IMR-90 (cell line): ENCODE measurements around the gene A4GALT. TPM values are rescaled to one million over a fixed set of nuclear protein-coding genes. Genes with fewer than 3 reads are reported as not detected.

Experiments used
- ATAC-seq: fragments of 200-7000 bp; cut with Tn5 transposase; 2 replicates; pipeline ENCODE4 v1.9.1; 2020; ENCODE audit warnings: low read depth, mild to moderate bottlenecking, moderate library complexity
- BruUV-seq: library from RNA; stranded (reverse); fragments of 400-500 nt; replicated peaks from 2 replicates; lab custom pipeline; 2021; lab: Mats Ljungman, UMichigan
- CTCF ChIA-PET: fragments of 300-600 bp; formaldehyde crosslinking; extraction: SDS; loops from one replicate; lab custom pipeline; 2021; ENCODE audit warnings: antibody characterized with exemption; lab: Yijun Ruan, JAX
- POLR2A ChIA-PET: fragments of 300-600 bp; sonication (Branson Sonifier 250); formaldehyde crosslinking; loops from one replicate; lab custom pipeline; 2022; ENCODE audit warnings: antibody characterized with exemption; ENCODE audit not compliant: unreplicated experiment; lab: Charles Lee
- DNase-seq: peaks from one replicate; pipeline ENCODE4 v3.0.0; 2013
- H2AFZ ChIP-seq: replicated peaks from 2 replicates; pipeline ENCODE3; 2013; ENCODE audit warnings: low read length, mild to moderate bottlenecking; ENCODE audit not compliant: poor library complexity
- H2AK5ac ChIP-seq: 2 replicates; pipeline ENCODE4 v1.6.1; 2013; ENCODE audit warnings: low read depth, low read length, inconsistent platforms
- H2AK9ac ChIP-seq: replicated peaks from 2 replicates; pipeline ENCODE3; 2013; ENCODE audit warnings: mild to moderate bottlenecking, low read depth, low read length, moderate library complexity; ENCODE audit not compliant: poor library complexity
- H2BK120ac ChIP-seq: 2 replicates; pipeline ENCODE4 v1.6.1; 2013; ENCODE audit warnings: low read depth, low read length, inconsistent platforms
- H2BK15ac ChIP-seq: 3 replicates; pipeline ENCODE4 v1.6.1; 2013; ENCODE audit warnings: low read depth, low read length, inconsistent platforms
- H2BK20ac ChIP-seq: 2 replicates; pipeline ENCODE4 v1.6.1; 2013; ENCODE audit warnings: low read depth, mild to moderate bottlenecking, inconsistent platforms, low read length, moderate library complexity
- H2BK5ac ChIP-seq: 2 replicates; pipeline ENCODE4 v1.6.1; 2013; ENCODE audit warnings: mild to moderate bottlenecking, low read depth, low read length, inconsistent platforms; ENCODE audit not compliant: poor library complexity, severe bottlenecking
- H3K14ac ChIP-seq: replicated peaks from 2 replicates; pipeline ENCODE4 v1.6.1; 2013; ENCODE audit warnings: low read depth, low read length, inconsistent platforms
- H3K18ac ChIP-seq: 2 replicates; pipeline ENCODE4 v1.6.1; 2013; ENCODE audit warnings: low read depth, low read length, control low read depth
- H3K23ac ChIP-seq: 2 replicates; pipeline ENCODE4 v1.6.1; 2013; ENCODE audit warnings: low read depth, low read length, inconsistent platforms
- H3K27ac ChIP-seq: 2 replicates; pipeline ENCODE4 v1.5.1; 2013; ENCODE audit warnings: mild to moderate bottlenecking, control low read depth, low read length; ENCODE audit not compliant: insufficient read depth
- H3K27me3 ChIP-seq: 2 replicates; pipeline ENCODE4 v1.6.1; 2013; ENCODE audit warnings: low read length; ENCODE audit not compliant: control insufficient read depth, insufficient read depth
- H3K36me3 ChIP-seq: 2 replicates; pipeline ENCODE4 v1.6.1; 2013; ENCODE audit warnings: low read length, mixed read lengths; ENCODE audit not compliant: control insufficient read depth, insufficient read depth
- H3K4ac ChIP-seq: 2 replicates; pipeline ENCODE4 v1.6.1; 2013; ENCODE audit warnings: low read depth, low read length, inconsistent platforms
- H3K4me1 ChIP-seq: 2 replicates; pipeline ENCODE4 v1.6.1; 2013; ENCODE audit warnings: low read length, mixed read lengths; ENCODE audit not compliant: control insufficient read depth, insufficient read depth
- H3K4me2 ChIP-seq: 2 replicates; pipeline ENCODE4 v1.6.1; 2013; ENCODE audit warnings: low read depth, mild to moderate bottlenecking, control low read depth, low read length, moderate library complexity
- H3K4me3 ChIP-seq: 2 replicates; pipeline ENCODE4 v1.5.1; 2013; ENCODE audit warnings: low read depth, mild to moderate bottlenecking, control low read depth, low read length, moderate library complexity; ENCODE audit not compliant: insufficient read depth
- H3K56ac ChIP-seq: 2 replicates; pipeline ENCODE4 v1.6.1; 2013; ENCODE audit warnings: low read length, inconsistent platforms; ENCODE audit not compliant: insufficient read depth; ENCODE audit errors: extremely low read depth
- H3K79me1 ChIP-seq, 2 experiments: 2 replicates each; pipeline ENCODE4 v1.6.1; 2013; ENCODE audit warnings: low read length in 2 of 2, inconsistent platforms in 1 of 2, low read depth in 1 of 2
- H3K9ac ChIP-seq: 2 replicates; pipeline ENCODE4 v1.6.1; 2013; ENCODE audit warnings: low read depth, low read length, control low read depth
- H3K9me1 ChIP-seq: 2 replicates; pipeline ENCODE4 v1.6.1; 2013; ENCODE audit warnings: low read length, inconsistent platforms; ENCODE audit not compliant: insufficient read depth
- H3K9me3 ChIP-seq: 2 replicates; pipeline ENCODE4 v1.6.1; 2013; ENCODE audit warnings: low read length; ENCODE audit not compliant: control insufficient read depth, insufficient read depth
- H4K20me1 ChIP-seq: 2 replicates; pipeline ENCODE4 v1.6.1; 2013; ENCODE audit warnings: low read length, inconsistent platforms; ENCODE audit not compliant: insufficient read depth
- H4K5ac ChIP-seq: 2 replicates; pipeline ENCODE4 v1.6.1; 2013; ENCODE audit warnings: mild to moderate bottlenecking, low read depth, low read length, control low read depth
- H4K8ac ChIP-seq, 2 experiments: 2 replicates each; pipeline ENCODE4 v1.6.1; 2013; ENCODE audit warnings: low read depth in 2 of 2, low read length in 2 of 2, control low read depth in 1 of 2, inconsistent platforms in 1 of 2
- H4K91ac ChIP-seq: 2 replicates; pipeline ENCODE4 v1.6.1; 2013; ENCODE audit warnings: low read depth, low read length, inconsistent platforms; ENCODE audit not compliant: insufficient read depth
- BHLHE40 ChIP-seq: fragments of 150-350 bp; IDR thresholded peaks from 2 replicates; pipeline ENCODE4 v1.6.1; 2016; ENCODE audit warnings: mild to moderate bottlenecking, low read depth, low read length
- CEBPB ChIP-seq: IDR thresholded peaks from 2 replicates; pipeline ENCODE4 v1.6.1; 2012; ENCODE audit warnings: low read depth, low read length, improper control_type of control experiment
- CHD1 ChIP-seq: IDR thresholded peaks from 2 replicates; pipeline ENCODE4 v1.6.1; 2012; ENCODE audit warnings: low read depth, low read length, improper control_type of control experiment
- FOS ChIP-seq: fragments of 150-350 bp; IDR thresholded peaks from 2 replicates; pipeline ENCODE4 v1.6.1; 2016; ENCODE audit warnings: low read depth, low read length
- MAFK ChIP-seq: IDR thresholded peaks from 2 replicates; pipeline ENCODE4 v1.6.1; 2012; ENCODE audit warnings: low read depth, low read length, improper control_type of control experiment
- MAZ ChIP-seq: IDR thresholded peaks from 2 replicates; pipeline ENCODE4 v1.6.1; 2012; ENCODE audit warnings: low read depth, mild to moderate bottlenecking, low read length, improper control_type of control experiment, moderate library complexity, borderline replicate concordance
- MXI1 ChIP-seq: IDR thresholded peaks from 2 replicates; pipeline ENCODE4 v1.6.1; 2012; ENCODE audit warnings: low read depth, mild to moderate bottlenecking, low read length, moderate library complexity, borderline replicate concordance
- NFE2L2 ChIP-seq: fragments of 150-350 bp; IDR thresholded peaks from 2 replicates; pipeline ENCODE4 v1.6.1; 2016; ENCODE audit warnings: low read depth, mild to moderate bottlenecking, low read length
- POLR2A ChIP-seq: IDR thresholded peaks from 2 replicates; pipeline ENCODE4 v1.6.1; 2012; ENCODE audit warnings: mild to moderate bottlenecking, low read depth, low read length
- RAD21 ChIP-seq: IDR thresholded peaks from 2 replicates; pipeline ENCODE4 v1.6.1; 2012; ENCODE audit warnings: low read length, improper control_type of control experiment
- RCOR1 ChIP-seq: IDR thresholded peaks from 2 replicates; pipeline ENCODE4 v1.6.1; 2012; ENCODE audit warnings: mild to moderate bottlenecking, low read length, improper control_type of control experiment; ENCODE audit not compliant: insufficient replicate concordance
- RFX5 ChIP-seq: IDR thresholded peaks from 2 replicates; pipeline ENCODE4 v1.8.0; 2012; ENCODE audit warnings: low read depth, mild to moderate bottlenecking, low read length, moderate library complexity
- SMC3 ChIP-seq: fragments of 150-350 bp; IDR thresholded peaks from 2 replicates; pipeline ENCODE4 v1.6.1; 2016; ENCODE audit warnings: low read depth, mild to moderate bottlenecking, antibody characterized with exemption, low read length, moderate library complexity
- WGBS, 2 experiments: methylation state at CpG; one replicate each; pipeline versions ENCODE4 v1.1.5 to v1.1.7; 2013; ENCODE audit warnings: missing lambda C conversion rate in 2 of 2; ENCODE audit not compliant: insufficient read length in 1 of 2; ENCODE audit errors: extremely low coverage in 2 of 2; 5-methylcytosine and 5-hydroxymethylcytosine counted together
- dilution Hi-C: fragments of 300-500 bp; cut with HindIII; formaldehyde crosslinking; loops from one replicate; pipeline ENCODE4 v1.14.3; 2018; ENCODE audit warnings: low sequenced_read_pairs; ENCODE audit not compliant: unreplicated experiment
- in situ Hi-C: fragments of 300-500 bp; cut with MboI; formaldehyde crosslinking; loops from 3 replicates; pipeline ENCODE4 v1.14.3; 2019; ENCODE audit warnings: low sequenced_read_pairs, inconsistent platforms, mixed read lengths
- intact Hi-C: fragments of 100-400 bp; cut with micrococcal nuclease; formaldehyde crosslinking; loops from 2 replicates; pipeline ENCODE4 v1.10.0; 2022
- polyA plus RNA-seq, 3 experiments: library from polyadenylated mRNA; depleted of rRNA; stranded (reverse); fragments of >200 nt; gene quantifications; 2 replicates each; pipeline ENCODE4 v1.2.3, GENCODE V29; 2012; ENCODE audit warnings: low replicate concordance in 1 of 3
- total RNA-seq: library from RNA; depleted of rRNA; stranded (reverse); fragments of >200 nt; gene quantifications from 2 replicates; pipeline ENCODE4 v1.2.3, GENCODE V29; 2012
- TF ChIP-seq, protein P1 (sequence below): fragments of 150-350 bp; IDR thresholded peaks from 2 replicates; pipeline ENCODE4 v1.6.1; 2016; ENCODE audit warnings: low read depth, mild to moderate bottlenecking, low read length, moderate library complexity, borderline replicate concordance
- TF ChIP-seq, protein P2 (sequence below): conservative IDR thresholded peaks from 2 replicates; pipeline ENCODE4 v1.5.1; 2012; ENCODE audit warnings: mild to moderate bottlenecking, low read depth, low read length, improper control_type of control experiment

The A4GALT gene
- total and polyA plus RNA-seq, 2 of the 4 experiments (the other 2 are of a cell fraction): 1.6 to 6.1 TPM

DNA sequence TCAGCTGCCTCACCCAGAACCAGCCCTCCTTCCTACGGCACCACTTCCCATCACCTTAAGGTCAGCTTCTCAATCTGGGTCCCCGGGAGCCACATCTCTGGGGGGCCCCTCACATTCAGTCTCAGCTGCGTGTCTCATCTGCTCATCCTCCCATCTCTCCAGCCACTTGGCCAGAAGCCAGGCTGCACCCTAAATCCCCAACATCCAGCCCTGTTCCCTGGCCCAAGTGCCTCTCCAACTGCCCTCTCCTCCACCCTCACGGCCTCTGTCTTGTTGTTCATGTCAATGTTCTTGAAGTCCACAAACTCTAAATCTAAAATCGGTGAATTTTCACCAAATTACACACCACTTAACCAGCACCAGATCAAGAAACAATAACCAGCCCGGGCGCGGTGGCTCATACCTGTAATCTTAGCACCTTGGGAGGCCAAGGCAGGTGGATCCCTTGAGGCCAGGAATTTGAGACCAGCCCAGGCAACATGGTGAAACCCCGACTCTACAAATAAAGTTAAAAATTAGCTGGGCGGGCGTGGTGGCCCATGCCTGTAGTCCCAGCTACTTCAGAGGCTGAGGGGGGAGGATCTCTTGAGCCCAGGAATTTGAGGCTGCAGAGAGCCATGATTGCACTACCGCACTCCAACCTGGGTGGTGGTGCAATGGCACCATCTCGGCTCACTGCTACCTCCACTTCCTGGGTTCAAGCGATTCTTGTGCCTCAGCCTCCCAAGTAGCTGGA, 33.7 kb downstream of the A4GALT start:
- Histone ChIP-seq H3K27ac (peak overlapping the region; percentile 28; the same call in 1 of the 2 replicates), H3K4me3 (no peak overlapping the region), H3K36me3 (peaks cover 6% of the 10 kb centered on the region; the same call in 1 of the 2 replicates), H4K20me1 (no peaks in the 10 kb centered on the region), H3K4me1 (peaks cover 34% of the 10 kb centered on the region), H4K5ac (no peak overlapping the region; the same call in 1 of the 2 replicates), H3K18ac (no peak overlapping the region; the same call in 1 of the 2 replicates), H2BK5ac (no peak overlapping the region), H3K9ac (no peak overlapping the region; the same call in 1 of the 2 replicates), H3K9me3 (no peaks in the 10 kb centered on the region), H3K27me3 (no peaks in the 10 kb centered on the region), H4K91ac (peak overlapping the region; percentile 49; the same call in 1 of the 2 replicates), H2AK5ac (peak overlapping the region; percentile 37), H2BK15ac (peak overlapping the region; percentile 18; the same call in 1 of the 3 replicates), H2AK9ac (no peak overlapping the region), H4K8ac (peak overlapping the region in 1 of 2 experiments; percentile 18; a peak in 2 of 4 replicates), H2BK20ac (0 out of 2 replicates have a peak overlapping the region, but pooled peaks have one; percentile 9), H3K14ac (no peak overlapping the region; the same call in 1 of the 2 replicates), H3K9me1 (peaks cover 13% of the 10 kb centered on the region; the same call in 1 of the 2 replicates), H3K56ac (no peak overlapping the region), H3K79me1 (peaks cover 7 to 9% of the 10 kb centered on the region in 2 experiments; a peak in 2 of 4 replicates), H3K4me2 (no peak overlapping the region), H3K23ac (no peak overlapping the region), H2AFZ (no peak overlapping the region), H2BK120ac (peak overlapping the region; percentile 42; the same call in 1 of the 2 replicates), H3K4ac (peak overlapping the region; percentile 64)
- ATAC-seq (no peak), DNase-seq (no peak)
- ChIA-PET CTCF (interaction anchor here (0.6 kb wide), 1 partner anchor 24 kb away, joined by 6 read pairs; no protein-coding TSS in a partner anchor), POLR2A (no interaction called here)
- in situ Hi-C loops: no loop called here
- no TSS peak for BruUV-seq
- intact Hi-C loops: no loop called here
- WGBS, 2 experiments: no CpG with 5 or more reads among the region's 14 CpGs
- dilution Hi-C loops: no loop called here
- no peak for TF ChIP-seq CEBPB
- no peak for TF ChIP-seq POLR2A
- TF ChIP-seq FOS: no peak
- no peak for TF ChIP-seq SMC3
- no peak for TF ChIP-seq RFX5
- TF ChIP-seq NFE2L2: no peak
- TF ChIP-seq, protein P1, sequence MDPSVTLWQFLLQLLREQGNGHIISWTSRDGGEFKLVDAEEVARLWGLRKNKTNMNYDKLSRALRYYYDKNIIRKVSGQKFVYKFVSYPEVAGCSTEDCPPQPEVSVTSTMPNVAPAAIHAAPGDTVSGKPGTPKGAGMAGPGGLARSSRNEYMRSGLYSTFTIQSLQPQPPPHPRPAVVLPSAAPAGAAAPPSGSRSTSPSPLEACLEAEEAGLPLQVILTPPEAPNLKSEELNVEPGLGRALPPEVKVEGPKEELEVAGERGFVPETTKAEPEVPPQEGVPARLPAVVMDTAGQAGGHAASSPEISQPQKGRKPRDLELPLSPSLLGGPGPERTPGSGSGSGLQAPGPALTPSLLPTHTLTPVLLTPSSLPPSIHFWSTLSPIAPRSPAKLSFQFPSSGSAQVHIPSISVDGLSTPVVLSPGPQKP: no peak
- TF ChIP-seq BHLHE40: no peak
- TF ChIP-seq MAFK: no peak
- TF ChIP-seq, protein P2, sequence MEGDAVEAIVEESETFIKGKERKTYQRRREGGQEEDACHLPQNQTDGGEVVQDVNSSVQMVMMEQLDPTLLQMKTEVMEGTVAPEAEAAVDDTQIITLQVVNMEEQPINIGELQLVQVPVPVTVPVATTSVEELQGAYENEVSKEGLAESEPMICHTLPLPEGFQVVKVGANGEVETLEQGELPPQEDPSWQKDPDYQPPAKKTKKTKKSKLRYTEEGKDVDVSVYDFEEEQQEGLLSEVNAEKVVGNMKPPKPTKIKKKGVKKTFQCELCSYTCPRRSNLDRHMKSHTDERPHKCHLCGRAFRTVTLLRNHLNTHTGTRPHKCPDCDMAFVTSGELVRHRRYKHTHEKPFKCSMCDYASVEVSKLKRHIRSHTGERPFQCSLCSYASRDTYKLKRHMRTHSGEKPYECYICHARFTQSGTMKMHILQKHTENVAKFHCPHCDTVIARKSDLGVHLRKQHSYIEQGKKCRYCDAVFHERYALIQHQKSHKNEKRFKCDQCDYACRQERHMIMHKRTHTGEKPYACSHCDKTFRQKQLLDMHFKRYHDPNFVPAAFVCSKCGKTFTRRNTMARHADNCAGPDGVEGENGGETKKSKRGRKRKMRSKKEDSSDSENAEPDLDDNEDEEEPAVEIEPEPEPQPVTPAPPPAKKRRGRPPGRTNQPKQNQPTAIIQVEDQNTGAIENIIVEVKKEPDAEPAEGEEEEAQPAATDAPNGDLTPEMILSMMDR: no peak
- no peak for TF ChIP-seq RCOR1
- no peak for TF ChIP-seq MXI1
- TF ChIP-seq RAD21: no peak
- TF ChIP-seq CHD1: no peak
- no peak for TF ChIP-seq MAZ
